BJ (cell line): ENCODE results near the gene C1orf105. TPM values are rescaled to one million over a fixed set of nuclear protein-coding genes. Genes with fewer than 3 reads are reported as not detected.
"Not testable (repeated sequence)": the region's sequence is repeated elsewhere in the genome, so short reads cannot be mapped to it uniquely, and the experiment has no call there.

Source experiments
- CTCF ChIA-PET: fragments of 350-600 bp; formaldehyde crosslinking; extraction: SDS; loops from one replicate; lab custom pipeline; 2021; ENCODE audit warnings: antibody characterized with exemption, inconsistent platforms; lab: Yijun Ruan, JAX
- POLR2A ChIA-PET: fragments of 300-600 bp; sonication (Branson Sonifier 250); formaldehyde crosslinking; extraction: SDS; loops from one replicate; lab custom pipeline; 2021; ENCODE audit warnings: antibody characterized with exemption; lab: Charles Lee
- DNase-seq: peaks from one replicate; pipeline ENCODE4 v3.0.0-alpha.2; 2011; ENCODE audit warnings: low read depth
- H3K27me3 ChIP-seq: 2 replicates; pipeline ENCODE4 v1.6.0; 2011; ENCODE audit warnings: low read length; ENCODE audit not compliant: control insufficient read depth, insufficient read depth
- H3K36me3 ChIP-seq: 2 replicates; pipeline ENCODE4 v1.5.1; 2011; ENCODE audit warnings: low read length; ENCODE audit not compliant: control insufficient read depth, insufficient read depth
- H3K4me3 ChIP-seq: 2 replicates; pipeline ENCODE4 v1.5.1; 2011; ENCODE audit warnings: low read depth, mild to moderate bottlenecking, control low read depth, low read length
- CTCF ChIP-seq: IDR thresholded peaks from 2 replicates; pipeline ENCODE4 v1.5.1; 2011; ENCODE audit warnings: low read depth, mild to moderate bottlenecking, control low read depth, inconsistent platforms, low read length, moderate library complexity; ENCODE audit not compliant: insufficient read depth
- polyA plus RNA-seq: library from polyadenylated mRNA; depleted of rRNA; stranded (reverse); fragments of >200 nt; gene quantifications from 2 replicates; pipeline ENCODE4 v1.2.3, GENCODE V29; 2011

Gene C1orf105
- polyA plus RNA-seq, 1 experiment, result not detected

DNA sequence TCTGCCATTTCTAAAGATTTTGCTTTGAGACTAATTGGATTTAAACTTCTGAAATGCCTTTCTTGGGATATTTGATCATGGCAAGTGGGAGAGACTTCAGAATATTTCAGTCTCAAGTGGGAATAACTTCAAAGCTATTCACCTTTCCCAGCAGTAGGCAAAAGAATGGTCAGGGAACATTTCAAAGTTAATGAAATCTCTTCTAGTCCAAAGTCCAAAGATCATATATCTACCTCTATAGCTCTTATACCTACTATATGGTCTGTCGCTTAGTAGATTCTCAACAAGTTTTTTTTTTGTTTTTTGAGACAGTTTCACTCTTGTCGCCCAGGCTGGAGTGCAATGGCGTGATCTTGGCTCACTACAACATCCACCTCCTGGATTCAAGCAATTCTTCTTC, 67.9 kb downstream of the C1orf105 start:
- no peak for DNase-seq
- peaks cover 4% of the 10 kb centered on the region for H3K27me3 ChIP-seq
- ChIA-PET POLR2A (no interaction called here), CTCF (interaction anchor here (0.6 to 2.2 kb wide), 2 partner anchors 231 to 1072 kb away, joined by 3 to 7 read pairs; no protein-coding TSS in a partner anchor)
- no peak overlapping the region for H3K4me3 ChIP-seq
- no peaks in the 10 kb centered on the region for H3K36me3 ChIP-seq
- no peak for TF ChIP-seq CTCF

- peaks cover 2% of the 10 kb centered on the region for H3K27me3 ChIP-seq
- TF ChIP-seq CTCF, result no peak
- ChIA-PET POLR2A (no interaction called here), CTCF (no interaction called here)
- H3K36me3 ChIP-seq, result no peaks in the 10 kb centered on the region
- no peak overlapping the region for H3K4me3 ChIP-seq
- no peak for DNase-seq
Measured at GRCh38 chr1:172489847-172490246, 69.4 kb downstream of the C1orf105 start.

- no peak for TF ChIP-seq CTCF
- Histone ChIP-seq H3K27me3 (no peaks in the 10 kb centered on the region; the same call in 1 of the 2 replicates), H3K36me3 (no peaks in the 10 kb centered on the region), H3K4me3 (no peak overlapping the region)
- ChIA-PET CTCF (no interaction called here), POLR2A (no interaction called here)
- DNase-seq, result no peak
Measured at GRCh38 chr1:172492421-172492820, 71.9 kb downstream of the C1orf105 start.

- Histone ChIP-seq H3K27me3 (no peaks in the 10 kb centered on the region; the same call in 1 of the 2 replicates), H3K4me3 (no peak overlapping the region), H3K36me3 (no peaks in the 10 kb centered on the region)
- ChIA-PET POLR2A (no interaction called here), CTCF (no interaction called here)
- no peak for TF ChIP-seq CTCF
- no peak for DNase-seq
Measured at GRCh38 chr1:172494166-172494565, 73.7 kb downstream of the C1orf105 start.

DNA sequence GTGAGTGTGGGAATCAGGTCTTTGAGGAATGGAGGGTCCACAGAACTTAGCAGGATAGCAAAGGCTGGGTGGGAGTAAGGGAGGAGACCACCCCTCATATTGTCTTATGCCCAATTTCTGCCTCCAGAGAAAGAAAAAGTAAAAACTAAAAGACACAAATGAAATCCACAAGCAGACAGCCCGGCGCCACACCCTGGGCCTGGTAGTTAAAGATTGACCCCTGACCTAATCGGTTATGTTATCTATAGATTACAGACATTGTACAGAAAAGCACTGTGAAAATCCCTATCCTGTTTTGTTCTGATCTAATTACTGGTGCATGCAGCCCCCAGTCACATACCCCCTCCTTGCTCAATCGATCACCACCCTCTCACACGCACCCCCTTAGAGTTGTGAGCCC, 75.6 kb downstream of the C1orf105 start:
- H3K27me3 ChIP-seq, H3K36me3 ChIP-seq, H3K4me3 ChIP-seq, CTCF ChIA-PET, DNase-seq, POLR2A ChIA-PET: not testable (repeated sequence)

- no peak for DNase-seq
- ChIA-PET CTCF (interaction anchor here (0.8 to 1.1 kb wide), 4 partner anchors 11 to 16 kb away, joined by 3 to 4 read pairs (median 3); no protein-coding TSS in a partner anchor), POLR2A (no interaction called here)
- Histone ChIP-seq H3K27me3 (no peaks in the 10 kb centered on the region; the same call in 1 of the 2 replicates), H3K36me3 (no peaks in the 10 kb centered on the region), H3K4me3 (no peak overlapping the region)
- TF ChIP-seq CTCF, result no peak
Measured at GRCh38 chr1:172496678-172497077, 76.2 kb downstream of the C1orf105 start.
